Subcutaneous adipose tissue (tissue), 4 donors: ENCODE measurements around the gene YWHAQ. TPM values are rescaled to one million over a fixed set of nuclear protein-coding genes. Genes with fewer than 3 reads are reported as not detected.

Experiments
- CTCF ChIP-seq: fragments of 450-650 bp; IDR thresholded peaks from one replicate; pipeline ENCODE4 v1.5.1; 2016; ENCODE audit warnings: low read depth, mild to moderate bottlenecking, control low read depth, antibody characterized with exemption, moderate library complexity
- total RNA-seq, 4 donors: library from RNA; depleted of rRNA; stranded (reverse); fragments of >200 nt; gene quantifications; one replicate each; pipeline ENCODE4 v1.1.0, GENCODE V29; 2016

Gene YWHAQ
- total RNA-seq, 4 donors from 2014 or later, result 113 to 220 (median 176) TPM

- TF ChIP-seq CTCF, result no peak
Observed at GRCh38 chr2:9548506-9548905, 82.3 kb downstream of the YWHAQ start.

- TF ChIP-seq CTCF, result no peak
Observed at GRCh38 chr2:9547262-9547991, 83.4 kb downstream of the YWHAQ start.

DNA sequence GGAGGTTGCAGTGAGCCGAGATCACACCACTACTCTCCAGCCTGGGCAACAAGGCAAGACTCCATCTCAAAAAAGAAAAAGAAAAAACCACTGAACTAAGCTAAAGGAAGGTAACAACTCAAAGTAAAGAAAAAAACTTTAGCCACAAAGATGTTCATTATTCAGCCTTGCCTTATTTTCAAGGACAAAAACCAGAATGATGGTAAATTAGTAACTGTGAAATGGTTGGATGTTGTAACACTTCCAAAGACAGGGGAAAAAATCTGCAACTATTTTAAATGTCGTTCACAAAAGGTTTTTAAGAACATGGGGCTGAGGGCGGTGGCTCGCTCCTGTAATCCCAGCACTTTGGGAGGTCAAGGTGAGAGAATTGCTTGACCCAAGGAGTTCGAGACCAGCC lies 85.3 kb downstream of the YWHAQ start:
- no peak for TF ChIP-seq CTCF

DNA sequence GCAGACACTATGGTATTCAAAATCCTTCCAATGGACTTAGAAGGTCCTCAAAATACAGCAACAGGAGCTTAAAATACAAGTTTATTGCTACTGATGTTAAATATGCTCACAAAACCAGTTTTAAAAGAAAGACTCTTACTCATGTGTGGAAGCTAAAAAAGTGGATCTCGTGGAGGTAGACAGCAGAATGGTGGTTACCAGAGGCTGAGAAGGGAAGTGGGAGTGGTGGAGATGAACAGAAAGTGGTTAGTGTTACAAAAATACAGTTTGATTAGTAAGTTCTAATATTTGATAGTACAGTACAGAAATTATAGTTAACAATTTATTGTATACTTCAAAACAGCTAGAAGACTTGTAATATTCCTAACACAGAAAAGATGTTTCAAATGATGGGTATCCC lies 87.2 kb downstream of the YWHAQ start:
- TF ChIP-seq CTCF, result no peak

DNA sequence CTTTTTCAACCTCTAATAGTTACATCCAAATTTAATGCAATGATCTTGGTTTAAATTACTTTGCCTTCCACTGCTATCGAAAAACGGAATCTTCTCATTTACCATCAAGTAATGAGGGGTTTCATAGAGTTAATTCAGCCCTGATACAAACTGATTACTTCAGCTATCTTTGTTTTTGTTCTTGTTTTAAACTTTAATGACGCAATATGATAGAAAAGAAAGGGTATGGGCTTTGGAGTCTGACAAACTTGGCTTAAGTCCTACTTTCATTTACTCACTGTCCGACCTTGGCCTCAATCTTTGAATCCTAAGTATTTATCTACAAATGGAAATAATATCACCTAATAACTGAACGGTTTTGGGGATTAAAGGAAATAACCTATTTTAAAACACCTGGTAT lies 91.3 kb downstream of the YWHAQ start:
- no peak for TF ChIP-seq CTCF

- no peak for TF ChIP-seq CTCF
Observed at GRCh38 chr2:9538000-9538507, 92.7 kb downstream of the YWHAQ start.

- no peak for TF ChIP-seq CTCF
Observed at GRCh38 chr2:9536504-9536903, 94.3 kb downstream of the YWHAQ start.
